Esophagus squamous epithelium (tissue), 5 donors: ENCODE results near the gene PLK5. TPM values are rescaled to one million over a fixed set of nuclear protein-coding genes. Genes with fewer than 3 reads are reported as not detected.
"Not testable (repeated sequence)": the region's sequence is repeated elsewhere in the genome, so short reads cannot be mapped to it uniquely, and the experiment has no call there.

ENCODE experiments used
- DNase-seq: peaks from one replicate; lab custom pipeline; 2025; lab: John Stamatoyannopoulos, UW
- H3K27ac ChIP-seq, 4 donors: fragments of 200-600 bp; sonication (generic); one replicate each; pipeline ENCODE4 v1.5.1; 2016 to 2019; ENCODE audit warnings: mild to moderate bottlenecking in 1 of 4
- H3K27me3 ChIP-seq, 4 donors: fragments of 200-600 bp; sonication (generic); 1 replicate in 3 of 4; 2 replicates in 1 of 4; pipeline versions ENCODE4 v1.5.1 to v1.6.0; 2017 to 2021; ENCODE audit warnings: antibody characterized with exemption in 1 of 4
- H3K36me3 ChIP-seq, 3 donors: fragments of 200-600 bp; sonication (generic); one replicate each; pipeline ENCODE4 v1.5.1; 2016 to 2019
- H3K4me1 ChIP-seq, 3 donors: fragments of 200-600 bp; sonication (generic); one replicate each; pipeline ENCODE4 v1.5.1; 2017 to 2019
- H3K4me3 ChIP-seq, 4 donors: fragments of 200-600 bp; sonication (generic); 1 replicate in 3 of 4; 2 replicates in 1 of 4; pipeline ENCODE4 v1.5.1; 2016 to 2019; ENCODE audit warnings: mild to moderate bottlenecking in 2 of 4, moderate library complexity in 1 of 4
- H3K9me3 ChIP-seq, 3 donors: fragments of 200-600 bp; sonication (generic); one replicate each; pipeline ENCODE4 v1.5.1; 2016 to 2019
- POLR2A ChIP-seq, 4 donors: fragments of 450-650 bp; IDR thresholded peaks; one replicate each; pipeline ENCODE4 v1.6.1; 2017; ENCODE audit warnings: antibody characterized with exemption in 4 of 4, mild to moderate bottlenecking in 4 of 4, moderate library complexity in 3 of 4
- WGBS, 2 donors: methylation state at CpG; one replicate each; pipeline ENCODE4 v1.1.5; 2018; 5-methylcytosine and 5-hydroxymethylcytosine counted together
- intact Hi-C: fragments of 100-400 bp; cut with DNase I; formaldehyde crosslinking; loops from one replicate; pipeline ENCODE4 v1.15.0; 2022
- total RNA-seq, 4 donors: library from RNA; depleted of rRNA; stranded (reverse); fragments of >200 nt; gene quantifications; one replicate each; pipeline ENCODE4 v1.1.0, GENCODE V29; 2016
- TF ChIP-seq, protein P1 (sequence below), 6 experiments: fragments of 450-650 bp in 4 of 6; fragments of 200-600 bp in 2 of 6; sonication (generic) in 2 of 6; IDR thresholded peaks; one replicate each; pipeline ENCODE4 v1.5.1; 2016 to 2019; ENCODE audit warnings: antibody characterized with exemption in 6 of 6, mild to moderate bottlenecking in 4 of 6, moderate library complexity in 4 of 6
- donor health status: DM: yes; HTN: yes; CAD: no.

Gene PLK5
- total RNA-seq, 4 donors from 2014 or later, result 0.19 to 0.66 TPM; not detected in 2

DNA sequence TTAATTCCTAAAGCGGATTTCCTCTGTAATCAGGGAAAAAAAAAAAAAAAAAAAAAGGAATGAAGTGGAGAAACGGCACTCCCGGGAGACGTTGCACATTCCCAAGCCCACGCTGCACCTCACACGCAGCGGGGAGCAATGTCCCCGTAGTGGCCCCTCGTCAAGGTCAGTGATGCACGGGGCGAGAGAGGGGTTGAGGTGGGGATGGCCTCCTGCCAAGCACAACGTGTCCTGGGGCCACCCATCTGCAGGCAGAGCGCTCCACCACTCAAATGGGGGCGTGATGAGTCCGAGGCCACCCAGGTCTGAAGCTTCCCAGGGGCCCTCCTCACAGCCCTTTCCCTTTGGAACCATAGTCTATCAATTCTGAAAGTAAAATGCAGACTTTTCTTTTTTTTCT lies 15.1 kb downstream of the PLK5 start:
- no peak for DNase-seq
- H3K9me3 ChIP-seq, result no peaks in the 10 kb centered on the region
- WGBS, 2 donors, result 16 to 26% methylated on average over 15 of the region's 15 CpGs
- H3K4me1 ChIP-seq, result peaks cover 0 to 14% (median 0%) of the 10 kb centered on the region in 3 donors
- no peak overlapping the region for H3K4me3 ChIP-seq
- TF ChIP-seq, protein P1, sequence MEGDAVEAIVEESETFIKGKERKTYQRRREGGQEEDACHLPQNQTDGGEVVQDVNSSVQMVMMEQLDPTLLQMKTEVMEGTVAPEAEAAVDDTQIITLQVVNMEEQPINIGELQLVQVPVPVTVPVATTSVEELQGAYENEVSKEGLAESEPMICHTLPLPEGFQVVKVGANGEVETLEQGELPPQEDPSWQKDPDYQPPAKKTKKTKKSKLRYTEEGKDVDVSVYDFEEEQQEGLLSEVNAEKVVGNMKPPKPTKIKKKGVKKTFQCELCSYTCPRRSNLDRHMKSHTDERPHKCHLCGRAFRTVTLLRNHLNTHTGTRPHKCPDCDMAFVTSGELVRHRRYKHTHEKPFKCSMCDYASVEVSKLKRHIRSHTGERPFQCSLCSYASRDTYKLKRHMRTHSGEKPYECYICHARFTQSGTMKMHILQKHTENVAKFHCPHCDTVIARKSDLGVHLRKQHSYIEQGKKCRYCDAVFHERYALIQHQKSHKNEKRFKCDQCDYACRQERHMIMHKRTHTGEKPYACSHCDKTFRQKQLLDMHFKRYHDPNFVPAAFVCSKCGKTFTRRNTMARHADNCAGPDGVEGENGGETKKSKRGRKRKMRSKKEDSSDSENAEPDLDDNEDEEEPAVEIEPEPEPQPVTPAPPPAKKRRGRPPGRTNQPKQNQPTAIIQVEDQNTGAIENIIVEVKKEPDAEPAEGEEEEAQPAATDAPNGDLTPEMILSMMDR (IDR thresholded peaks at IDR 0.05), result no peak
- no peak for TF ChIP-seq POLR2A (IDR thresholded peaks at IDR 0.05)
- H3K36me3 ChIP-seq, result no peaks in the 10 kb centered on the region
- no peak overlapping the region for H3K27ac ChIP-seq
- H3K27me3 ChIP-seq, result peaks cover 0 to 64% (median 0%) of the 10 kb centered on the region in 4 donors
- intact Hi-C loops, result no loop called here

DNA sequence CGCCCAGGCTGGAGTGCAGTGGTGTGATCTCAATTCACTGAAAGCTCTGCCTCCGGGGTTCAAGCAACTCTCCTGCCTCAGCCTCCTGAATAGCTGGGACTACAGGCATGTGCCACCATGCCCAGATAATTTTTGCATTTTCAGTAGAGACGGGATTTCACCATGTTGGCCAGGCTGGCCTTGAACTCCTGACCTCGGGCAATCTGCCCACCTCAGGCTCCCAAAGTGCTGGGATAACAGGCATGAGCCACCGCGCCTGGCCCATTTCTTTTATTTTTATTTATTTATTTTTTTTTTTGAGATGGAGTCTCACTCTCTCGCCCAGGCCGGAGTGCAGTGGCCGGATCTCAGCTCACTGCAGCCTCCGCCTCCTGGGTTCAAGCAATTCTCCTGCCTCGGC lies 15.9 kb downstream of the PLK5 start:
- Histone ChIP-seq H3K4me1 (peaks cover 0 to 14% (median 0%) of the 10 kb centered on the region in 3 donors), H3K27me3 (peaks cover 0 to 63% (median 0%) of the 10 kb centered on the region in 4 donors), H3K27ac (peak overlapping the region in 1 of 4 donors; percentile 44)
- H3K4me3 ChIP-seq, H3K9me3 ChIP-seq, H3K36me3 ChIP-seq, DNase-seq: not testable (repeated sequence)
- WGBS, 2 donors, result 81 to 83% methylated on average over 8 of the region's 11 CpGs
- intact Hi-C loops, result loop anchor here (10.0 kb wide), 1 partner anchor 265 kb away; no protein-coding TSS in a partner anchor

DNA sequence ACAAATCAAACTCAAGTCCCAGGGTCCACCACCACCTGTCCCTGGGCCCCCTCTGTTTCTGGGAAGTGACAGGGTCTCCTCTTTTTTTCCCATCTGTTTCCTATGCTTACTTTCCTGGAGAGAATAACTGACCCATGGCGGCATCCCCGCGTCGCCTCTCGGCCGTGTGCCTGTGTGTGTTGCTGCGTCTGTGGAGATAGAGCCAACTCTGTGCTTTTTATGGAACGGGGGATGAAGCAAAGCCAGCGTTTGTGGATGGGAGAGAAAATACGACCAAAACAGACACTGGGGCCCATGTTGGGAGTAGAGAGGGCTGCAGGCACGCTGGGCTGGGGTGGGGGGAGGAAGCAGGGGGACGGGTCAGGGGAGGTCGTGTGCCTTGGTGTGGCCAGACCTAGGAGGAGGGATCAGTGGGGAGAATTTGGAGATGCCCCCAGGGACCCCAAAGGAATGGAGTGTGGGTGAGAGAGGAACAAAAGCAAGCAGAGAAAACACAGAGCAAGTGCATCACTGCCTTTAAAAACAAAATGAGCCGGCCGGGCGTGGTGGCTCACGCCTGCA lies 16.6 kb downstream of the PLK5 start:
- Histone ChIP-seq H3K27me3 (peaks cover 0 to 61% (median 0%) of the 10 kb centered on the region in 4 donors), H3K4me3 (no peak overlapping the region), H3K4me1 (peaks cover 0 to 14% (median 0%) of the 10 kb centered on the region in 3 donors), H3K36me3 (no peaks in the 10 kb centered on the region), H3K9me3 (no peaks in the 10 kb centered on the region), H3K27ac (peak overlapping the region in 3 of 4 donors; percentile 9 to 44 (median 42))
- 31 to 33% methylated on average over 8 of the region's 17 CpGs for WGBS, 2 donors
- no peak for DNase-seq
- TF ChIP-seq POLR2A (IDR thresholded peaks at IDR 0.05), result no peak
- TF ChIP-seq, protein P1 (IDR thresholded peaks at IDR 0.05), result no peak
- intact Hi-C loops, result loop anchor here (10.0 kb wide), 1 partner anchor 264 kb away; no protein-coding TSS in a partner anchor

DNA sequence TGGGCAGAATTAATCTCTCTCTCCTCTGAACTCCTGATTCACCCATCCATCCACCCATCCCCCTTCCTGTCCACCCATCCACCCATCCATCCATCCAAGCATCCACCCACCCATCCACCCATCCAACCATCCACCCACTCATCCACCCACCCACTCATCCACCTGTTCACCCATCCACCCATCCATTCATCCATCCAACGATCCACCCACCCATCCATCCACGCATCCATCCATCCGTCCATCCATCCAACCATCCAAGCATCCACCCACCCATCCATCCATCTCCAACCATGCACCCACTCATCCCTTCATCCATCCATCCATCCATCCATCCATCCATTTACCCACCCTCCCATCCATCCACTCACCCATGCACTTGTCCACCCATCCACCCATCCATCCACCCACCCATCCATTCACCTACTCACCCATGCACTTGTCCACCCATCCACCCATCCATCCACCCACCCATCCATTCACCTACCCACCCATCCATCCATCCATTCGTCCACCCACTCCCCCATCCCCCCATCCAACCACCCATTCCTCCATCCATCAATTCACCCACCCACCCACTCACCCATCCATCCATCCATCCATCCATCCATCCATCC lies 25.6 kb downstream of the PLK5 start:
- H3K4me3 ChIP-seq, result no peak overlapping the region
- DNase-seq, result no peak
- no peaks in the 10 kb centered on the region for H3K9me3 ChIP-seq
- no peaks in the 10 kb centered on the region for H3K36me3 ChIP-seq
- peaks cover 0 to 16% (median 0%) of the 10 kb centered on the region in 4 donors for H3K27me3 ChIP-seq
- intact Hi-C loops, result loop anchor here (5.0 to 10.0 kb wide), 2 partner anchors 123 to 255 kb away; no protein-coding TSS in a partner anchor
- 75 to 83% methylated on average over 4 of the region's 4 CpGs for WGBS, 2 donors
- TF ChIP-seq POLR2A (IDR thresholded peaks at IDR 0.05), result no peak
- TF ChIP-seq, protein P1 (IDR thresholded peaks at IDR 0.05), result no peak
- H3K4me1 ChIP-seq, result peaks cover 0 to 6% (median 4%) of the 10 kb centered on the region in 3 donors
- H3K27ac ChIP-seq, result no peak overlapping the region

DNA sequence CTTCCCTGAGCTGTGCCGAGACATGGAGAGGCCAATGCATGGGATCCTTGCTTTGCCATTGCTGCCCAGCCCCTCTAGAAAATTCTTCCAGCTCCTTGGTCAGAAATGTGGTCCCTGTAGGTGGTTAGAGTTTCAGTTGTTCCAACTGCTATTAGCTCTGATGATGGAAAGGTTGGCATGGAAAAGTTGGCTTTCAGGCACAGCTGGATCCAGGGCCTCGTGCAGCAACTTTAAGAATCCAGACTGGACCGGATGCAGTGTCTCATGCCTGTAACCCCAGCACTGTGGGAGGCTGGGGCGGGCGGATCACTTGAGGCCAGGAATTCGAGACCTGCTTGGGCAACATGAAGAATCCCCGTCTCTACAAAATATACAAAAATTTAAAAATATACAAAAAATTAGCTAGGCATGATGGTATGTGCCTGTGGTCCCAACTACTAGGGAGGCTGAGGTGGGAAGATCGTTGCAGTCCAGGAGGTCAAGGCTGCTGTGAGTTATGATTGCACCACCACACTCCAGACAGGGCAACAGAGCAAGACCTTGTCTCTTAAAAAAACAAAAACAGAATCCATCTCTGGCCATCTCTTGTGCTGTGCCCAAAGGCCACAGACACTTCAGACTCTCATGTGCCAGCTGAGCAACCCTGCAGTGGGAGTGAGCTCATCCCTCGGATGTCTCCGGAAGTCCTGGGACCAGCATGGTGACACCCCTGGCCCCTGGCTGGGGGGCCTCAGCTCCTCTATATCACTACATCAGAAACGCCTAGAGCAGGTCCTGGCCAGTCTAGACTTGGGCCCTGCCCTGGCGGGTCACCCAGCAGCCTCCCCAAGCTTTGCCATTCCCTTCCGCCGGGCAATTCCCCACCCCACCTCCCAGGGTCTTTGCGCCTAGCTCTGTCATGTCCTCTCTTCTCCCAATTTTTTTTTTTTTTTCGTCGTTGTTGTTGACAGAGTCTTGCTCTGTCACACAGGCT lies 27.5 kb downstream of the PLK5 start:
- Histone ChIP-seq H3K9me3 (no peaks in the 10 kb centered on the region), H3K27ac (no peak overlapping the region), H3K27me3 (peaks cover 0 to 4% (median 0%) of the 10 kb centered on the region in 4 donors), H3K4me3 (no peak overlapping the region), H3K4me1 (peaks cover 0 to 1% (median 0%) of the 10 kb centered on the region in 3 donors), H3K36me3 (peaks cover 0 to 16% (median 0%) of the 10 kb centered on the region in 3 donors)
- intact Hi-C loops, result no loop called here
- 75 to 76% methylated on average over 16 of the region's 17 CpGs for WGBS, 2 donors
- no peak for DNase-seq
- TF ChIP-seq, protein P1 (IDR thresholded peaks at IDR 0.05), result no peak
- TF ChIP-seq POLR2A (IDR thresholded peaks at IDR 0.05), result no peak
